Measurements from ENCODE around the gene PDK4.
"Not testable (repeated sequence)": the region's sequence is repeated elsewhere in the genome, so short reads cannot be mapped to it uniquely, and the experiment has no call there.

PDK4 gene

DNA sequence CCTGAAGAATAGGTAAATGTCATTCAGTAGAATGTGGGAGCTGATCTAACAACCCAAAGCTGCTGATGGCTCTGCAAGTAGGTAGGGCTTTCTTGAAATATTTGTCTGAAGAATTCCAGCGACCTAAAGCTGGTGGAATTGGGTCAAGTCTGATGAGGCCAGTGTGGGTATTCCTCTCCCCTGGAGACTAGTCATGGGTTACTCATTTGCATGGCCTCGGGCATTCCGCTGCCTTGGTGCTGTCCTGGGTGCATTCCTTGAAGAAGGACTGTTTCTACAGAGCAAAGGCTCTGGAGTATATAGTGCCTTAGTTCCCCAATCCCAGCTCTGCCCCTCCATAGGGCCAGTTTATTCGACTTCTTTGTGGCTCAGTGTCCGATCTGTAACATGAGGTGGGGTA, 19.2 kb downstream of the PDK4 start:
- H3K9ac ChIP-seq (ENCODE audit: insufficient read length): no peak overlapping the region
- DNase-seq (ENCODE audit: low read depth, low spot score): no peak
- no peak for TF ChIP-seq EZH2 (IDR thresholded peaks at IDR 0.05)
- TF ChIP-seq POLR2AphosphoS5 (IDR thresholded peaks at IDR 0.05; ENCODE audit: borderline replicate concordance, low read depth, low read length): no peak
- TF ChIP-seq FOXP2 (optimal IDR thresholded peaks at IDR 0.05; ENCODE audit: control extremely low read depth, extremely low read length, insufficient read depth): no peak
- H3K4me3 ChIP-seq: no peak overlapping the region
- no peak overlapping the region for H3K27ac ChIP-seq
- no peaks in the 10 kb centered on the region for H3K36me3 ChIP-seq (ENCODE audit: insufficient read depth, low read length)
- H3K9me3 ChIP-seq (ENCODE audit: low read depth, low read length): no peaks in the 10 kb centered on the region

- TF ChIP-seq POLR2AphosphoS5 (IDR thresholded peaks at IDR 0.05; ENCODE audit: borderline replicate concordance, low read depth, low read length) (no peak), EZH2 (IDR thresholded peaks at IDR 0.05) (no peak), FOXP2 (optimal IDR thresholded peaks at IDR 0.05; ENCODE audit: control extremely low read depth, extremely low read length, insufficient read depth) (no peak)
- H3K9ac ChIP-seq (ENCODE audit: insufficient read length): no peak overlapping the region
- H3K9me3 ChIP-seq (ENCODE audit: low read depth, low read length): no peaks in the 10 kb centered on the region
- DNase-seq (ENCODE audit: low read depth, low spot score): no peak
- H3K36me3 ChIP-seq (ENCODE audit: insufficient read depth, low read length): no peaks in the 10 kb centered on the region
- no peak overlapping the region for H3K27ac ChIP-seq
- no peak overlapping the region for H3K4me3 ChIP-seq
Observed at GRCh38 chr7:95569720-95570119, 26.6 kb downstream of the PDK4 start.

- no peak for DNase-seq (ENCODE audit: low read depth, low spot score)
- TF ChIP-seq EZH2 (IDR thresholded peaks at IDR 0.05) (no peak), FOXP2 (optimal IDR thresholded peaks at IDR 0.05; ENCODE audit: control extremely low read depth, extremely low read length, insufficient read depth) (no peak), POLR2AphosphoS5 (IDR thresholded peaks at IDR 0.05; ENCODE audit: borderline replicate concordance, low read depth, low read length) (no peak)
- no peaks in the 10 kb centered on the region for H3K36me3 ChIP-seq (ENCODE audit: insufficient read depth, low read length)
- H3K9me3 ChIP-seq (ENCODE audit: low read depth, low read length): no peaks in the 10 kb centered on the region
- no peak overlapping the region for H3K4me3 ChIP-seq
- H3K9ac ChIP-seq (ENCODE audit: insufficient read length): no peak overlapping the region
- H3K27ac ChIP-seq: no peak overlapping the region
Observed at GRCh38 chr7:95560674-95561073, 35.6 kb downstream of the PDK4 start.

- no peaks in the 10 kb centered on the region for H3K9me3 ChIP-seq (ENCODE audit: low read depth, low read length)
- no peaks in the 10 kb centered on the region for H3K36me3 ChIP-seq (ENCODE audit: insufficient read depth, low read length)
- H3K9ac ChIP-seq (ENCODE audit: insufficient read length): no peak overlapping the region
- TF ChIP-seq POLR2AphosphoS5 (IDR thresholded peaks at IDR 0.05; ENCODE audit: borderline replicate concordance, low read depth, low read length): no peak
- no peak for TF ChIP-seq EZH2 (IDR thresholded peaks at IDR 0.05)
- TF ChIP-seq FOXP2 (optimal IDR thresholded peaks at IDR 0.05; ENCODE audit: control extremely low read depth, extremely low read length, insufficient read depth): no peak
- no peak overlapping the region for H3K4me3 ChIP-seq
- H3K27ac ChIP-seq: no peak overlapping the region
- DNase-seq (ENCODE audit: low read depth, low spot score): no peak
Observed at GRCh38 chr7:95558864-95559263, 37.5 kb downstream of the PDK4 start.

- TF ChIP-seq POLR2AphosphoS5 (IDR thresholded peaks at IDR 0.05; ENCODE audit: borderline replicate concordance, low read depth, low read length) (no peak), EZH2 (IDR thresholded peaks at IDR 0.05) (no peak), FOXP2 (optimal IDR thresholded peaks at IDR 0.05; ENCODE audit: control extremely low read depth, extremely low read length, insufficient read depth) (no peak)
- Histone ChIP-seq H3K36me3 (ENCODE audit: insufficient read depth, low read length) (no peaks in the 10 kb centered on the region), H3K4me3 (no peak overlapping the region), H3K9me3 (ENCODE audit: low read depth, low read length) (no peaks in the 10 kb centered on the region), H3K27ac (no peak overlapping the region), H3K9ac (ENCODE audit: insufficient read length) (no peak overlapping the region)
- no peak for DNase-seq (ENCODE audit: low read depth, low spot score)
Observed at GRCh38 chr7:95556777-95557176, 39.5 kb downstream of the PDK4 start.

DNA sequence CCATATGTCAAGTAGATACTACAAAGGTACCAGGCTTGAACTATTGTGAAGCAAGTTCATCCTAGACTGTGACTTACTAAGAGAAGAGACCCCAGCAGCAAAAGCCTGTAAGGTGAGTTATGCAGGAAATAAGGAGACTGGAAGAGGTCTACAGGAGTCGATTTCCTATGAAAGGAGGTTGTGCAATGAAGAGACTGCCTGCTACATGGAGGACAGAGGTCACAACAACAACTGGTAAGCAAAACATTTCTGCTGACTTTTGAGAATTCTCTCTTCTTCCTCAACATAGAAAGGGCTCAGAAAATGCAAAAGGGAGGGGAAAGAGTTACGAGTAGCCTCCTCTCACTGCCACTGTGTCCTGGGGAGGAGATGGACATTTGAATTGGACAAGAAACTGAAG, 42.4 kb downstream of the PDK4 start:
- no peak overlapping the region for H3K9ac ChIP-seq (ENCODE audit: insufficient read length)
- no peak for DNase-seq (ENCODE audit: low read depth, low spot score)
- H3K4me3 ChIP-seq: no peak overlapping the region
- no peaks in the 10 kb centered on the region for H3K9me3 ChIP-seq (ENCODE audit: low read depth, low read length)
- TF ChIP-seq EZH2 (IDR thresholded peaks at IDR 0.05): no peak
- no peaks in the 10 kb centered on the region for H3K36me3 ChIP-seq (ENCODE audit: insufficient read depth, low read length)
- no peak overlapping the region for H3K27ac ChIP-seq

- not testable (repeated sequence) for DNase-seq (ENCODE audit: low read depth, low spot score); H3K27ac ChIP-seq; H3K4me3 ChIP-seq; H3K36me3 ChIP-seq (ENCODE audit: insufficient read depth, low read length); H3K9ac ChIP-seq (ENCODE audit: insufficient read length); H3K9me3 ChIP-seq (ENCODE audit: low read depth, low read length)
Observed at GRCh38 chr7:95552010-95552926, 44.0 kb downstream of the PDK4 start.

DNA sequence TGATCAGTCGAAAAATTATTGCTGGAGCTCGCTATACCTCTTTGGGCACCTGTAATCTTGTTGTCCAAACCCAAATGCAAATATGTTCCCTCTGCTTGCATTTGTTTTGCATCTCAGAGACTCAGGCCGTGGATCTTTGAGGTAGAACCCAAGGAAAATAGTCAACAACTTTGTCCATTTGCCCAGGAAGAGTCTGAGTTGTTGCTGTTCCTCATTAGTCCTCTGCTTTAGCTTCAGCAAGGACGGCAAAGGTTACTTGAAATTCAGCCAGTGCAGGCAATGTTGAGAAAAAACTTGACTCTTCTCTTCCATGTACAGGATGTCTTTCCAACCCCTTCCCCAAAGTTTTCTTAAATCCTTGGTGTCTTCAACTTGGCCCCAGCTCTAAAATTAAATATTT, 45.8 kb downstream of the PDK4 start:
- TF ChIP-seq POLR2AphosphoS5 (IDR thresholded peaks at IDR 0.05; ENCODE audit: borderline replicate concordance, low read depth, low read length) (no peak), FOXP2 (optimal IDR thresholded peaks at IDR 0.05; ENCODE audit: control extremely low read depth, extremely low read length, insufficient read depth) (no peak), EZH2 (IDR thresholded peaks at IDR 0.05) (no peak)
- Histone ChIP-seq H3K4me3 (peak overlapping the region; percentile 47; the same call in 1 of the 2 replicates), H3K9me3 (ENCODE audit: low read depth, low read length) (no peaks in the 10 kb centered on the region), H3K36me3 (ENCODE audit: insufficient read depth, low read length) (no peaks in the 10 kb centered on the region), H3K27ac (no peak overlapping the region), H3K9ac (ENCODE audit: insufficient read length) (no peak overlapping the region)
- no peak for DNase-seq (ENCODE audit: low read depth, low spot score)
